ENCODE measurements around the gene SCUBE1. TPM values are rescaled to one million over a fixed set of nuclear protein-coding genes. Genes with fewer than 3 reads are reported as not detected.

The SCUBE1 gene
- total RNA-seq, result not detected
- polyA plus RNA-seq, result not detected

- H3K4me1 ChIP-seq (ENCODE audit: insufficient read depth, low read length), result no peaks in the 10 kb centered on the region
- CTCF ChIA-PET (ENCODE audit: partially characterized antibody), result interaction anchor here (0.7 kb wide), 1 partner anchor 112 kb away, joined by 3 read pairs; no protein-coding TSS in a partner anchor
- Mint-ChIP-seq H3K36me3 (no peaks in the 10 kb centered on the region), H3K27me3 (peaks cover 33 to 49% of the 10 kb centered on the region in 2 donors), H3K27ac (no peak within 1 kb of the TSS), H3K9me3 (no peaks in the 10 kb centered on the region), H3K4me3 (peak within 1 kb of the TSS; percentile 9 to 77 (median 50)), H3K4me1 (peaks cover 7 to 31% (median 11%) of the 10 kb centered on the region in 4 donors)
- H3K27me3 ChIP-seq (ENCODE audit: insufficient read depth, low read length), result no peaks in the 10 kb centered on the region
- no peak within 1 kb of the TSS for H3K27ac ChIP-seq (ENCODE audit: low read depth, low read length)
- no peaks in the 10 kb centered on the region for H3K36me3 ChIP-seq (ENCODE audit: insufficient read depth, low read length)
- DNase-seq, result peak in 4 of 5 donors; percentile 8 to 35 (median 21)
- H3K4me3 ChIP-seq (ENCODE audit: low read length in 2 of 2), result no peak within 1 kb of the TSS
- intact Hi-C loops (cut with micrococcal nuclease), result no loop called here
- POLR2A ChIA-PET (ENCODE audit: partially characterized antibody), result no interaction called here
- H3K9me3 ChIP-seq (ENCODE audit: control insufficient read depth in 1 of 2, low read length in 2 of 2), result no peaks in the 10 kb centered on the region
Observed at GRCh38 chr22:43343262-43343669, at the start of gene SCUBE1. TSS of gene SCUBE1 (minus strand) at chr22:43343372. CDS start at chr22:43343261, 111 bp downstream.

GRCh38 chr22:43392385-43392989, 49.3 kb upstream of the SCUBE1 start:
- CTCF ChIA-PET (ENCODE audit: partially characterized antibody), result interaction anchor here (0.7 kb wide), 1 partner anchor 119 kb away, joined by 3 read pairs; no protein-coding TSS in a partner anchor

DNA sequence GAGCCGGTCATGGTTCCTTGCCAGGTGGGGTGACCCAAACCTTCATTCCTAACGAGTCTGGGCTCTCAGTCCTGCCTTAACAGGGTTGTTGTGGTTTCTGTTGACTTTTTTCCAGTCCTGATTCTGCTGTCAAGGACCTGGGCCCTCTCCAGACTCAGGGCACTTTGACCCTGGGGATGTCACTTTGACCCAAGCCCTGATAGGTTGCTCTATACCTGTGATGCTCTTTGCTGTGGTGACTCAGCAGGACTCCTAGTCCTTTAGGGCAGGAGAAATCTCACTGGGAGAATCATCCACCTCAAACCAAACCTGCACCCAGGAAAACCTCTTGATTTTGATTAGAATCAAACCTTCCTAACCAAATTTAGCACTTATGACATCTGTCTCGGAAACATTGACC, 48.1 kb upstream of the SCUBE1 start:
- no peaks in the 10 kb centered on the region for H3K4me1 Mint-ChIP-seq
- H3K9me3 ChIP-seq (ENCODE audit: control insufficient read depth in 1 of 2, low read length in 2 of 2), result no peaks in the 10 kb centered on the region
- H3K4me3 Mint-ChIP-seq, result no peak overlapping the region
- no peak overlapping the region for H3K27ac ChIP-seq (ENCODE audit: low read depth, low read length)
- H3K4me3 ChIP-seq (ENCODE audit: low read length in 2 of 2), result no peak overlapping the region
- peaks cover 1 to 8% of the 10 kb centered on the region in 2 donors for H3K27me3 Mint-ChIP-seq
- intact Hi-C loops (cut with micrococcal nuclease), result no loop called here
- peaks cover 0 to 2% (median 0%) of the 10 kb centered on the region in 8 donors for H3K9me3 Mint-ChIP-seq
- no peak overlapping the region for H3K27ac Mint-ChIP-seq
- CTCF ChIA-PET (ENCODE audit: partially characterized antibody), result no interaction called here
- POLR2A ChIA-PET (ENCODE audit: partially characterized antibody), result no interaction called here
- no peaks in the 10 kb centered on the region for H3K36me3 Mint-ChIP-seq
- H3K4me1 ChIP-seq (ENCODE audit: insufficient read depth, low read length), result no peaks in the 10 kb centered on the region
- H3K36me3 ChIP-seq (ENCODE audit: insufficient read depth, low read length), result no peaks in the 10 kb centered on the region
- DNase-seq, result no peak
- H3K27me3 ChIP-seq (ENCODE audit: insufficient read depth, low read length), result no peaks in the 10 kb centered on the region

More at GRCh38 chr22:43392385-43392989, 49.3 kb upstream of the SCUBE1 start:
- no peak overlapping the region for H3K27ac Mint-ChIP-seq
- H3K36me3 Mint-ChIP-seq, result no peaks in the 10 kb centered on the region
- DNase-seq, result no peak
- Histone ChIP-seq H3K36me3 (ENCODE audit: insufficient read depth, low read length) (no peaks in the 10 kb centered on the region), H3K4me1 (ENCODE audit: insufficient read depth, low read length) (no peaks in the 10 kb centered on the region), H3K27me3 (ENCODE audit: insufficient read depth, low read length) (no peaks in the 10 kb centered on the region), H3K9me3 (ENCODE audit: control insufficient read depth in 1 of 2, low read length in 2 of 2) (no peaks in the 10 kb centered on the region), H3K27ac (ENCODE audit: low read depth, low read length) (no peak overlapping the region), H3K4me3 (ENCODE audit: low read length in 2 of 2) (no peak overlapping the region)
- POLR2A ChIA-PET (ENCODE audit: partially characterized antibody), result no interaction called here
- H3K4me1 Mint-ChIP-seq, result no peaks in the 10 kb centered on the region
- intact Hi-C loops (cut with micrococcal nuclease), result no loop called here
- no peaks in the 10 kb centered on the region for H3K9me3 Mint-ChIP-seq
- H3K4me3 Mint-ChIP-seq, result no peak overlapping the region
- H3K27me3 Mint-ChIP-seq, result peaks cover 1 to 10% of the 10 kb centered on the region in 2 donors

- Mint-ChIP-seq H3K4me3 (no peak overlapping the region), H3K4me1 (peaks cover 0 to 2% (median under 1%) of the 10 kb centered on the region in 4 donors), H3K27me3 (peaks cover 2 to 9% of the 10 kb centered on the region in 2 donors), H3K36me3 (no peaks in the 10 kb centered on the region), H3K27ac (no peak overlapping the region), H3K9me3 (peaks cover 0 to 2% (median 0%) of the 10 kb centered on the region in 8 donors)
- CTCF ChIA-PET (ENCODE audit: partially characterized antibody), result interaction anchor here (3.8 kb wide), 1 partner anchor 159 kb away, joined by 15 read pairs; no protein-coding TSS in a partner anchor
- H3K27me3 ChIP-seq (ENCODE audit: insufficient read depth, low read length), result no peaks in the 10 kb centered on the region
- H3K4me1 ChIP-seq (ENCODE audit: insufficient read depth, low read length), result peaks cover 2% of the 10 kb centered on the region
- no peaks in the 10 kb centered on the region for H3K36me3 ChIP-seq (ENCODE audit: insufficient read depth, low read length)
- H3K27ac ChIP-seq (ENCODE audit: low read depth, low read length), result no peak overlapping the region
- H3K4me3 ChIP-seq (ENCODE audit: low read length in 2 of 2), result no peak overlapping the region
- POLR2A ChIA-PET (ENCODE audit: partially characterized antibody), result no interaction called here
- DNase-seq, result no peak
- H3K9me3 ChIP-seq (ENCODE audit: control insufficient read depth in 1 of 2, low read length in 2 of 2), result no peaks in the 10 kb centered on the region
- intact Hi-C loops (cut with micrococcal nuclease), result no loop called here
Observed at GRCh38 chr22:43390872-43391271, 47.7 kb upstream of the SCUBE1 start.

DNA sequence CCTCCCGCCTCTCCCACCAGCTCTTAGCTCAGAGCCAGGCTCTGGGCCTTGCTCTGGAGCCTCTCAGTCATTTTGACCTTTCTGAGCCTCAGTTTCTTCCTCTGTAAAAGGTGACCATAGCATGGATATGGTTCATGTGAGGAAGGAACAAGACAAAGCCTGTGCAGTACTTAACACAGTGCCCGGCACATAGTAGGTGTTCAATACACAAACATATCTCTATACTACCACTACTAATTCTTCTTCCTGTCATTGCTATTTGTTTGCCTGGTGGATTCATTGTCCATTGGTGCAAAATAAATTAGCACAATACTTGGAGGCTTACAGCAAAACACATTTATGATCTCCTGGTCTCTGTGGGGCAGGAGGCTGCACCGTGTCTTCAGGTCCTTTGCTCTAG, 47.0 kb upstream of the SCUBE1 start:
- ChIA-PET POLR2A (ENCODE audit: partially characterized antibody) (no interaction called here), CTCF (ENCODE audit: partially characterized antibody) (interaction anchor here (0.7 to 3.8 kb wide), 3 partner anchors 41 to 159 kb away, joined by 3 to 15 read pairs (median 8); no protein-coding TSS in a partner anchor)
- Histone ChIP-seq H3K36me3 (ENCODE audit: insufficient read depth, low read length) (no peaks in the 10 kb centered on the region), H3K9me3 (ENCODE audit: control insufficient read depth in 1 of 2, low read length in 2 of 2) (no peaks in the 10 kb centered on the region), H3K4me1 (ENCODE audit: insufficient read depth, low read length) (peaks cover 4% of the 10 kb centered on the region), H3K27ac (ENCODE audit: low read depth, low read length) (no peak overlapping the region), H3K4me3 (ENCODE audit: low read length in 2 of 2) (no peak overlapping the region), H3K27me3 (ENCODE audit: insufficient read depth, low read length) (no peaks in the 10 kb centered on the region)
- Mint-ChIP-seq H3K36me3 (no peaks in the 10 kb centered on the region), H3K4me3 (no peak overlapping the region), H3K27ac (no peak overlapping the region), H3K4me1 (peaks cover 0 to 5% (median 2%) of the 10 kb centered on the region in 4 donors), H3K9me3 (peaks cover 0 to 2% (median 0%) of the 10 kb centered on the region in 8 donors), H3K27me3 (peaks cover 4 to 11% of the 10 kb centered on the region in 2 donors)
- DNase-seq, result no peak
- intact Hi-C loops (cut with micrococcal nuclease), result no loop called here

GRCh38 chr22:43389227-43389836, 46.2 kb upstream of the SCUBE1 start:
- Histone ChIP-seq H3K36me3 (ENCODE audit: insufficient read depth, low read length) (no peaks in the 10 kb centered on the region), H3K9me3 (ENCODE audit: control insufficient read depth in 1 of 2, low read length in 2 of 2) (no peaks in the 10 kb centered on the region), H3K27me3 (ENCODE audit: insufficient read depth, low read length) (no peaks in the 10 kb centered on the region), H3K4me3 (ENCODE audit: low read length in 2 of 2) (no peak overlapping the region), H3K4me1 (ENCODE audit: insufficient read depth, low read length) (peaks cover 4% of the 10 kb centered on the region), H3K27ac (ENCODE audit: low read depth, low read length) (no peak overlapping the region)
- Mint-ChIP-seq H3K9me3 (peaks cover 0 to 2% (median 0%) of the 10 kb centered on the region in 8 donors), H3K27me3 (peaks cover 4 to 11% of the 10 kb centered on the region in 2 donors), H3K36me3 (no peaks in the 10 kb centered on the region), H3K4me3 (no peak overlapping the region), H3K27ac (no peak overlapping the region), H3K4me1 (peaks cover 0 to 5% (median 2%) of the 10 kb centered on the region in 4 donors)
- DNase-seq, result no peak
- ChIA-PET POLR2A (ENCODE audit: partially characterized antibody) (no interaction called here), CTCF (ENCODE audit: partially characterized antibody) (interaction anchor here (0.7 to 3.8 kb wide), 4 partner anchors 16 to 158 kb away, joined by 3 to 15 read pairs (median 6); no protein-coding TSS in a partner anchor)
- intact Hi-C loops (cut with micrococcal nuclease), result loop anchor here (5.0 kb wide), 1 partner anchor 558 kb away; no protein-coding TSS in a partner anchor

DNA sequence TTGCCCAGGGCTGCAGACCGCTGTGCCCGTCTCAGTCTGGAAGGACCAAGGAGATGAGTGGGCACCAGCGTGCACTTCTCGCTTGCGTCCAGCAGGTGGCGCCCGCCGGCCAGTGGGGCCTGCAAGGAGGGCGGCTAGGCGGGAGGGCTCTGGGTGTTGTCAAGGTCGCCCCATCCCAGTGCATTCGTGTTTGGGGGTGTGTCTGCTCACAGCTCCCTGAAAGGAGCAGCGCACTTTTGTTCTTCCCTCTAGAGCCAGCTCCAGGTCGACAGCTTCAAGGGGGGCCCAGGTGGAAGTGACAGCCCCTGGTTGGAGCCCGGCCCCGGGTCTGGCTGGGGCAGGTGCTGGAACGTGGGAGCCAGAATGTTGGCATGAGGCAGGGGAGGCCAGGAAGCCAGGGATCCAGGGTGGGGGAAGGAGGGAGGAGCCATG, 45.3 kb upstream of the SCUBE1 start:
- Mint-ChIP-seq H3K4me1 (peaks cover 0 to 5% (median 2%) of the 10 kb centered on the region in 4 donors), H3K27me3 (peaks cover 4 to 9% of the 10 kb centered on the region in 2 donors), H3K36me3 (no peaks in the 10 kb centered on the region), H3K27ac (no peak overlapping the region), H3K9me3 (peaks cover 0 to 2% (median 0%) of the 10 kb centered on the region in 8 donors), H3K4me3 (no peak overlapping the region)
- intact Hi-C loops (cut with micrococcal nuclease), result loop anchor here (5.0 kb wide), 1 partner anchor 559 kb away; no protein-coding TSS in a partner anchor
- H3K36me3 ChIP-seq (ENCODE audit: insufficient read depth, low read length), result no peaks in the 10 kb centered on the region
- no peaks in the 10 kb centered on the region for H3K9me3 ChIP-seq (ENCODE audit: control insufficient read depth in 1 of 2, low read length in 2 of 2)
- no peak overlapping the region for H3K4me3 ChIP-seq (ENCODE audit: low read length in 2 of 2)
- H3K27me3 ChIP-seq (ENCODE audit: insufficient read depth, low read length), result no peaks in the 10 kb centered on the region
- peak; percentile 50 to 61 (median 59) for DNase-seq
- H3K4me1 ChIP-seq (ENCODE audit: insufficient read depth, low read length), result peaks cover 4% of the 10 kb centered on the region
- ChIA-PET CTCF (ENCODE audit: partially characterized antibody) (interaction anchor here (1.0 to 3.8 kb wide), 8 partner anchors 9 to 157 kb away, joined by 3 to 15 read pairs (median 6); no protein-coding TSS in a partner anchor), POLR2A (ENCODE audit: partially characterized antibody) (no interaction called here)
- H3K27ac ChIP-seq (ENCODE audit: low read depth, low read length), result no peak overlapping the region

All from CD4-positive, alpha-beta memory T cell (primary cell).